Mesothelial cell of epicardium (in vitro differentiated cells): ENCODE data around the gene FCN3. TPM values are rescaled to one million over a fixed set of nuclear protein-coding genes. Genes with fewer than 3 reads are reported as not detected.

Source experiments
- DNase-seq, 2 experiments: peaks; one replicate each; pipeline ENCODE4 v3.0.0; 2021; ENCODE audit warnings: low spot score in 2 of 2; ENCODE audit not compliant: unreplicated experiment in 2 of 2
- H3K27ac Mint-ChIP-seq: 2 replicates; pipeline ENCODE4 v1.8.0; 2021; ENCODE audit warnings: mixed read lengths
- H3K27me3 Mint-ChIP-seq: 2 replicates; pipeline ENCODE4 v1.8.0; 2021; ENCODE audit warnings: low read depth, mixed read lengths
- H3K36me3 Mint-ChIP-seq: 2 replicates; pipeline ENCODE4 v1.8.0; 2021; ENCODE audit warnings: mixed read lengths
- H3K4me1 Mint-ChIP-seq: 2 replicates; pipeline ENCODE4 v1.8.0; 2021; ENCODE audit warnings: mixed read lengths
- H3K4me3 Mint-ChIP-seq: 2 replicates; pipeline ENCODE4 v1.8.0; 2021; ENCODE audit warnings: mild to moderate bottlenecking, moderate library complexity, mixed read lengths
- H3K9me3 Mint-ChIP-seq: 2 replicates; pipeline ENCODE4 v1.8.0; 2021; ENCODE audit warnings: mixed read lengths
- CTCF ChIP-seq: fragments of 200-600 bp; sonication (generic); IDR thresholded peaks from one replicate; pipeline ENCODE4 v1.5.0; 2021; ENCODE audit warnings: antibody characterized with exemption; ENCODE audit not compliant: unreplicated experiment
- total RNA-seq: library from RNA; stranded (reverse); gene quantifications from 3 replicates; pipeline ENCODE4 v1.2.1, GENCODE V29; 2021

The FCN3 gene
- total RNA-seq, 1 donor from 2014 or later: 0.22 TPM

- no peak for DNase-seq
- H3K27me3 Mint-ChIP-seq: no peaks in the 10 kb centered on the region
Observed at GRCh38 chr1:27331922-27332321, 42.7 kb downstream of the FCN3 start.

GRCh38 chr1:27331426-27331825 lies 43.2 kb downstream of the FCN3 start:
- H3K27me3 Mint-ChIP-seq: no peaks in the 10 kb centered on the region
- peaks cover 12% of the 10 kb centered on the region for H3K36me3 Mint-ChIP-seq
- no peak for TF ChIP-seq CTCF
- no peak overlapping the region for H3K27ac Mint-ChIP-seq
- no peaks in the 10 kb centered on the region for H3K4me1 Mint-ChIP-seq
- DNase-seq: no peak
- H3K9me3 Mint-ChIP-seq: no peaks in the 10 kb centered on the region
- no peak overlapping the region for H3K4me3 Mint-ChIP-seq

More at GRCh38 chr1:27331922-27332321, 42.7 kb downstream of the FCN3 start:
- Mint-ChIP-seq H3K4me3 (no peak overlapping the region), H3K4me1 (no peaks in the 10 kb centered on the region), H3K9me3 (no peaks in the 10 kb centered on the region), H3K36me3 (peaks cover 17% of the 10 kb centered on the region), H3K27ac (no peak overlapping the region)
- TF ChIP-seq CTCF: no peak

- Mint-ChIP-seq H3K36me3 (peaks cover 13% of the 10 kb centered on the region), H3K27ac (no peak overlapping the region), H3K9me3 (no peaks in the 10 kb centered on the region), H3K4me1 (no peaks in the 10 kb centered on the region), H3K4me3 (no peak overlapping the region), H3K27me3 (no peaks in the 10 kb centered on the region)
- no peak for DNase-seq
- no peak for TF ChIP-seq CTCF
Observed at GRCh38 chr1:27330786-27331185, 43.8 kb downstream of the FCN3 start.

GRCh38 chr1:27327964-27328363 lies 46.7 kb downstream of the FCN3 start:
- no peak for DNase-seq
- H3K27ac Mint-ChIP-seq: no peak overlapping the region
- TF ChIP-seq CTCF: no peak
- H3K4me1 Mint-ChIP-seq: peaks cover 8% of the 10 kb centered on the region
- no peaks in the 10 kb centered on the region for H3K27me3 Mint-ChIP-seq
- H3K36me3 Mint-ChIP-seq: peaks cover 12% of the 10 kb centered on the region
- no peaks in the 10 kb centered on the region for H3K9me3 Mint-ChIP-seq
- no peak overlapping the region for H3K4me3 Mint-ChIP-seq

- Mint-ChIP-seq H3K9me3 (no peaks in the 10 kb centered on the region), H3K27ac (no peak overlapping the region), H3K4me1 (peaks cover 18% of the 10 kb centered on the region), H3K4me3 (no peak overlapping the region), H3K36me3 (peaks cover 12% of the 10 kb centered on the region), H3K27me3 (no peaks in the 10 kb centered on the region)
- no peak for TF ChIP-seq CTCF
- no peak for DNase-seq
Observed at GRCh38 chr1:27325286-27325685, 49.3 kb downstream of the FCN3 start.
